SK-N-MC (cell line): ENCODE results near the gene ADA.

ENCODE experiments used
- DNase-seq: peaks from one replicate; pipeline ENCODE4 v3.0.0-alpha.2; 2011; ENCODE audit warnings: low read depth, low spot score
- H3K27ac ChIP-seq: fragments of 200-600 bp; sonication (generic); 2 replicates; pipeline ENCODE4 v1.5.1; 2016; ENCODE audit warnings: mixed run types
- H3K36me3 ChIP-seq: fragments of 200-600 bp; sonication (generic); 2 replicates; pipeline ENCODE4 v1.6.1; 2017; ENCODE audit warnings: antibody characterized with exemption, low read length, mixed read lengths; ENCODE audit not compliant: insufficient read depth
- H3K4me3 ChIP-seq: fragments of 200-600 bp; sonication (generic); 2 replicates; pipeline ENCODE4 v1.5.1; 2016
- H3K9ac ChIP-seq: fragments of 200-600 bp; sonication (generic); 2 replicates; pipeline ENCODE4 v1.8.0; 2017; ENCODE audit warnings: mixed run types, mixed read lengths; ENCODE audit not compliant: insufficient read length
- H3K9me3 ChIP-seq: fragments of 200-600 bp; sonication (generic); 2 replicates; pipeline ENCODE4 v1.6.1; 2017; ENCODE audit warnings: low read depth, mild to moderate bottlenecking, antibody characterized with exemption, low read length, moderate library complexity, mixed read lengths
- EZH2 ChIP-seq: fragments of 200-600 bp; sonication (generic); IDR thresholded peaks from one replicate; pipeline ENCODE4 v1.6.1; 2017; ENCODE audit warnings: antibody characterized with exemption
- FOXP2 ChIP-seq: optimal IDR thresholded peaks from 2 replicates; pipeline ENCODE3; 2011; ENCODE audit warnings: mild to moderate bottlenecking, moderate library complexity; ENCODE audit not compliant: insufficient read depth; ENCODE audit errors: extremely low read length, control extremely low read depth
- POLR2AphosphoS5 ChIP-seq: IDR thresholded peaks from 2 replicates; pipeline ENCODE4 v1.6.1; 2012; ENCODE audit warnings: mild to moderate bottlenecking, low read depth, low read length, borderline replicate concordance

Gene ADA

DNA sequence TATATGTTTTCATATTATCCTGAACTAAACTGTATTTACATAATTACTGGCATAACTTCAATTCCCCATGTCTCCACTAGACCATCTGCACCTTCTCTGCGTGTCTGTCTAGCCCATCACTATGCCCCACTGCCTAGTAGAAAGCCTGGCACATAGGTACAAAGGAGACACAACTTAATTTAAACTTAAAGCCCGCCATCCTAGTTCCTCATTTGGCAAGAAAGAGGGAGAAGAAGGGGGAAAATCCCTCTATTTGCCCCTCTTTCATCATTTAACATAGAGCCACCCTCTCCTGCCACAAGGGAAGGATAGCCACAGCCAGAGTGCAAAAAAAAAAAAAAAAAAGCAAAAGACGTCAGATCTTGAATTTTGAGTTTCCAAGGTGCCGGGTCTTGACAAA is 67.3 kb downstream of the ADA start:
- no peaks in the 10 kb centered on the region for H3K9me3 ChIP-seq
- peak overlapping the region; percentile 79 for H3K4me3 ChIP-seq
- no peak for DNase-seq
- TF ChIP-seq FOXP2 (no peak), EZH2 (no peak), POLR2AphosphoS5 (no peak)
- H3K27ac ChIP-seq: no peak overlapping the region
- no peak overlapping the region for H3K9ac ChIP-seq
- H3K36me3 ChIP-seq: no peaks in the 10 kb centered on the region

DNA sequence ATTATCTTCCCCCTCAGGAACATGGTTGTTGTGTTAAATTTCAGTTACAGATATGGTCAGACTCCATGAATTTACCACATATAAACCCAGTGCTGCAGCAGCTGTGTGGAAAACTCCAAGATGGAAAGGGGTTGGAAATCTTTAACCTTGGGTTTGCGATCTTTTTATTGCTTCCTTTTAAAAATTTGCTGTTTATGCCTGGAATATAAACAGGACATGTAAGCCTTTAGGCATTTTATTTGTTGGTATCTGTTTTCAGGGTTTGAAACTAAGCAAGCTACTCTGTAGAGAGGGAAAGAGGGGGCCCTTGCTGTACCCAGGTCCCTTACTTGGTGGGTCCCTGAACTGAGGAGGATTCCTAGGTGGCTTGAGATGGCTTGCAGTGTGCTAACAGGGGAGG is 68.3 kb downstream of the ADA start:
- peak overlapping the region; percentile 90 for H3K27ac ChIP-seq
- H3K9ac ChIP-seq: peak overlapping the region; percentile 64
- peak overlapping the region; percentile 79 for H3K4me3 ChIP-seq
- no peak for DNase-seq
- TF ChIP-seq FOXP2: no peak
- no peak for TF ChIP-seq EZH2
- TF ChIP-seq POLR2AphosphoS5: no peak
- H3K9me3 ChIP-seq: no peaks in the 10 kb centered on the region
- no peaks in the 10 kb centered on the region for H3K36me3 ChIP-seq

DNA sequence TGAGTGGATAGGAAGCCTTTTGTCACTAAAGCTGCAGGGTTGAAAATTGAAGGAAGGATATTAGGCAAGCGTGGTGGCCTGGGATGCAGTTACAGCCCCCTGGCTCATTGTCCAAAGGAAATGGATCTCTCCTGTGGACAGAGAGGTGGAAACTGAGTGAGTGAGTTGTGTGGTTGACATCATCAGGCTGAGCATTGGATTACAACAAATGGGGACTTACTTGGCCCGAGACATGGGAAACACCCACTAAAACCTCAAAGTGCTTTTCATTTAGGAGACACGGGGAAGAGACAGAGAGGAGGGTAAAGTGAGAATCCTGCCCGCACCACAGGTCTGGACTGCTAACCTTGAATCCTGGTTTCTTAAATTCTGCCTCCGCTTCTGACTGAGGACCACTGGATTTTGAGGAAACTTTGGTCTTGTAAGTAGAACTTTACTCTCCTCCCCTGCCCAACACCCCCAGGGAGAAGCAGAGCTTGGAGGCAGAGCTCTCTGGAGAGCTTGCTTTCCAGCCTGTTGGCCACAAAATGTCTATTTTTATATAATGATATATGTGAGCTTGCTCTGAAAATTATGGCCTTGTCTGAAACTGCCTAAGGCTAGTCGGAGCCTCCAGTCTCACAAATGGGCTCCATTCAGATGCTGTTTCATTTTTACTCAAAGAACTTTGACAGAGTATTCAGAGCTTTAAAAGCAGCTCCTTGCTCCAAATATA is 69.0 kb downstream of the ADA start, which contains the start of gene PKIG:
Gene PKIG, plus strand, starts transcription at position 269 of the 715 bp plus-strand sequence. CDS start 31,978 bp downstream, outside the sequence.
- no peak for DNase-seq
- Histone ChIP-seq H3K9me3 (no peaks in the 10 kb centered on the region), H3K36me3 (no peaks in the 10 kb centered on the region), H3K4me3 (peak within 1 kb of the TSS; percentile 79), H3K9ac (peak within 1 kb of the TSS; percentile 64), H3K27ac (peak within 1 kb of the TSS; percentile 90)
- no peak for TF ChIP-seq EZH2
- TF ChIP-seq FOXP2: no peak
- no peak for TF ChIP-seq POLR2AphosphoS5

DNA sequence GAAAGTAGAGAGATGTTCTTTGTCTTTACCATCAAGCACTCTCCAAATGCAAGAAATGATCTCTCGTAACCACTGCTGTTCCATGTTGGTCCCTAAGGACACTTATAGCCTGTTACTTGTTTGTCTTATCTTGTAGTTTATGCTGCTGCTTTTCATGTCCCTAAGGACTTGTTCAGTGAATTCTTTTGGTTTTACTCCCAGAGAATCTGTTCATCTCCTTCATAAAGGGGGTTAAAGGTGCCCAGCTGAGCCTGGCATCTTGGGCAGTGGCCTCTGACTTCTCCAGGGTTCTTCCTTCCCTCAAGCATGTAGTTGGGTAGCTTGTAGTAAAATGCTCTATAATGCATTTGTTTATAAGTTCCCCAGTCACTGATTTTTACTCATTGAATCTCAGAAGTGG is 70.0 kb downstream of the ADA start:
- TF ChIP-seq POLR2AphosphoS5 (no peak), FOXP2 (no peak), EZH2 (no peak)
- no peak overlapping the region for H3K9ac ChIP-seq
- peak overlapping the region; percentile 79; the same call in 1 of the 2 replicates for H3K4me3 ChIP-seq
- no peak for DNase-seq
- H3K27ac ChIP-seq: peak overlapping the region; percentile 90
- H3K9me3 ChIP-seq: no peaks in the 10 kb centered on the region
- no peaks in the 10 kb centered on the region for H3K36me3 ChIP-seq

DNA sequence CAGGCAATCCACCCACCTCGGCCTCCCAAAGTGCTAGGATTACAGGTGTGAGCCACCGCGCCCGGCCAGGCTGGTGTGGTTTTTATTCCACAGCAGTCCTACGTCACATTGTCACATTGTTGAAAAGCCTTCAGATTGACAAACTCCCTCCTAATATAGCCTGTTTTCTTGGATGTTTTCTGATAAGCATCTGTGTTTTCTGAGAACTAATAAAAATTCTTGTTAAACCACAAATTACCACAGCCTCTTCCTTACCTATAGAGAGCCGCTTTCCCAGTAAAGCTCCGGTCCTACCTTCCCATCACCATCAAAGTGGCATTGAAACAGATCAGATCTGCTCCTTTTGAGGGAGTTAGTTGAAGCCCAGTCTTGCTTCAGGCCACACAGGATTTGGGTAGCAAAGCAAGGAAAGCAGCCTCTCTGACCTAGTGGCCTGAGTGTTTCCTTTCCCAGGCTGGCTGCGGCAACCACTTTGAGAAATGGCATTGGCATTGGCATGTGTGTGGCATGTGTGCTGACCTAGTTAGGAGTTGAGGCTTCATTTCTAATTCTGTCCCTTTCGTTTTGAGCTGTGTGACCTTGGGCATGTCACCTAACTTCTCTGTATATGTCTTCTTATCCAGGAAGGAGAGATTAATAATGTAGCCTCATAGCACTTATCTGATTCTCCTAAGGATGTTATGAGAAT is 70.8 kb downstream of the ADA start:
- H3K4me3 ChIP-seq: no peak overlapping the region
- no peak for TF ChIP-seq FOXP2
- TF ChIP-seq POLR2AphosphoS5: no peak
- no peak for TF ChIP-seq EZH2
- H3K27ac ChIP-seq: peak overlapping the region; percentile 90; the same call in 1 of the 2 replicates

DNA sequence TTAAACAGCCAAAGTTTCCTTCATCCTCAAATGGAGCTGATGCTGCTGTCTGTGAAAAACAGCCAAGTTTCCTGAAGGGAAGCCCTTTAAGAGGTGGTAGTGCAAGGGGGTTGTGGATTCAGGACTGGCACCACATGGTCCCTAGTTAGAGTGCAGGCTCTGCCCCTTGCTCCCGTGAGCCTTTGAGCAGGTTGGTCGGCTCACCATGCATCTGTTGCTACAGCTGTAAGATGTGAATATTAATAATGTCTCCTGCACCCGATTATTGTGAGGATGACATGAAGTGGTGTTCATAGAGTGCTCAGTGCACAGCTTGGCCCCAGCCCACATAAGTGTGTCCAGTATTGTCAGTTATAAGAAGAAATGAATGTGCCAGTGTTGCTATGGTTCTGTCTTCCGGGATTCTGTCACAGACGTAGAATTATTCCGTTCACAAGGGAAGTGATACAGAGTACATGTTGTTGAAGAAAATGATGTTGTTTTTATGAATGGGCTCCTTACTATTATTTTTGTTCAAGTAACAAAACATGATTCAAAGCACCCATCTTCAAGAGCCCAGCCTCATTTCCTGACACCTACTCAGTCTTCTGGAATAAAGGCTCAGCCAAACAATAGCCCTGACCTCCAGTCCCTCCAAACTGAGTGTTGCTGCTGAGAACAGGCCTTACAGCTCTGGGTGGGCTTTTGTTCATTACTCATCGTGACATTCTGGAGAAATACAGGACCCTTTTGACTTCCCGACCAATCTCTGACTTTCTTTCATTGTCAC is 72.0 kb downstream of the ADA start:
- no peaks in the 10 kb centered on the region for H3K9me3 ChIP-seq
- H3K27ac ChIP-seq: no peak overlapping the region
- no peaks in the 10 kb centered on the region for H3K36me3 ChIP-seq
- H3K4me3 ChIP-seq: no peak overlapping the region
- TF ChIP-seq POLR2AphosphoS5 (no peak), EZH2 (no peak), FOXP2 (no peak)
- H3K9ac ChIP-seq: no peak overlapping the region
- no peak for DNase-seq

More for the DNA sequence above, 70.8 kb downstream of the ADA start:
- Histone ChIP-seq H3K9ac (no peak overlapping the region), H3K36me3 (no peaks in the 10 kb centered on the region), H3K9me3 (no peaks in the 10 kb centered on the region)
- no peak for DNase-seq

DNA sequence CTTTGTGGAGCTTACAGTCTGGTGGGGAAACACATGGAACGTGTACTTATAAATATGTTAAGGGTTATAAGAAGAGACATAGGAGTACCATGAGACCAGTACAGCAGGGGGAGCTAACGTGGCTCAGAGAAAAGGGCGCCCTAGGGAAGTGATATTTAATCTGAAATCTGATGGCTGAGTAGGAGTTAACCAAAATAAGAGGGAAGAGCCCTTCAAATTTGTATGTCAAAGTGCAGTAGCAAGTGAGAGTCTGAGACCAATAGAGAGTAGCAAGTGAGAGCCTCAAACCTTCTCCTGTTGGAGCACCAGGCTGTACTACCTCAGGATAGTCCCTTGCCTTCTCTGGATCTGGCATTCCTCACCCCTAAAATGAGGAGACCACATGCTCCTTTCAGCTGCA is 75.2 kb downstream of the ADA start:
- no peak for DNase-seq
- Histone ChIP-seq H3K4me3 (no peak overlapping the region), H3K27ac (peak overlapping the region; percentile 76; the same call in 1 of the 2 replicates), H3K9me3 (no peaks in the 10 kb centered on the region), H3K9ac (peak overlapping the region; percentile 37), H3K36me3 (no peaks in the 10 kb centered on the region)
- TF ChIP-seq FOXP2 (no peak), POLR2AphosphoS5 (no peak), EZH2 (no peak)

DNA sequence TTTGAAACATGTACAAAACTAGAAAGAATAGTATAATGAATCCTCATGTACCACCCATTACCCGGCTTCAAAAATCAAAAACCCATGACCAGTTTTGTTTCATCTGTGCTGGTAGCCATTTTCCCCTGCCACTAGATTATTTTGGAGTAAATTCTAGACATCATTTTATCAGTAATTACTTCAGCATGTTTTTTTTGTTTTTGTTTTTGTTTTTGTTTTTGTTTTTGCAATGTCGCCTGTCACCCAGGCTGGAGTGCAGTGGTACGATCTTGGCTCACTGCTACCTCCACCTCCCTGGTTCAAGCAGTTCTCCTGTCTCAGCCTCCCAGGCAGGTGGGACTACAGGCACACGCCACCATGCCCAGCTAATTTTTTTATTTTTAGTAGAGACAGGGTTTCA is 77.1 kb downstream of the ADA start:
- H3K9me3 ChIP-seq: no peaks in the 10 kb centered on the region
- H3K9ac ChIP-seq: peak overlapping the region; percentile 51
- no peak for TF ChIP-seq POLR2AphosphoS5
- TF ChIP-seq FOXP2: no peak
- TF ChIP-seq EZH2: no peak
- 0 out of 2 replicates have a peak overlapping the region, but pooled peaks have one; percentile 13 for H3K4me3 ChIP-seq
- no peaks in the 10 kb centered on the region for H3K36me3 ChIP-seq
- DNase-seq: no peak
- H3K27ac ChIP-seq: peak overlapping the region; percentile 100
